HG03432 (cell line): ENCODE results near the gene ELOB.
"Not testable (repeated sequence)": the region's sequence is repeated elsewhere in the genome, so short reads cannot be mapped to it uniquely, and the experiment has no call there.

Experiments
- ATAC-seq: cut with Tn5 transposase; IDR thresholded peaks from one replicate; pipeline ENCODE4 v1.9.1; 2021; ENCODE audit warnings: mild to moderate bottlenecking, moderate library complexity; ENCODE audit not compliant: unreplicated experiment

Gene ELOB

GRCh38 chr16:2724816-2725348 is 52.2 kb downstream of the ELOB start:
- ATAC-seq: no peak

- ATAC-seq: no peak
Measured at GRCh38 chr16:2724088-2724676, 52.9 kb downstream of the ELOB start.

- ATAC-seq: not testable (repeated sequence)
Measured at GRCh38 chr16:2721634-2722173, 55.4 kb downstream of the ELOB start.
